Neural cell (in vitro differentiated cells): ENCODE measurements around the gene TCTA. TPM values are rescaled to one million over a fixed set of nuclear protein-coding genes. Genes with fewer than 3 reads are reported as not detected.

Source experiments
- H2AFZ ChIP-seq: fragments of 200-600, 300-800 bp; sonication (generic), shearing (Covaris generic); 2 replicates; pipeline ENCODE4 v1.6.0; 2014; ENCODE audit warnings: low read depth, mild to moderate bottlenecking, antibody characterized with exemption, low read length, moderate library complexity
- H3F3A ChIP-seq: fragments of 200-600 bp; shearing (Covaris generic); 2 replicates; pipeline ENCODE4 v1.6.1; 2016; ENCODE audit warnings: mild to moderate bottlenecking, moderate library complexity, mixed read lengths, antibody characterized with exemption, low read length; ENCODE audit not compliant: insufficient read depth, poor library complexity, severe bottlenecking
- H3K27ac ChIP-seq: fragments of 200-600, 300-800 bp; sonication (generic), shearing (Covaris generic); 2 replicates; pipeline ENCODE4 v1.5.1; 2014; ENCODE audit warnings: mild to moderate bottlenecking, low read length, moderate library complexity
- H3K27me3 ChIP-seq: fragments of 300-800, 200-600 bp; sonication (generic), shearing (Covaris generic); 2 replicates; pipeline ENCODE4 v1.6.0; 2014; ENCODE audit warnings: mild to moderate bottlenecking, low read depth, low read length, moderate library complexity; ENCODE audit not compliant: insufficient read depth
- H3K36me3 ChIP-seq: fragments of 300-800, 200-600 bp; sonication (generic), shearing (Covaris generic); 2 replicates; pipeline ENCODE4 v1.5.1; 2014; ENCODE audit warnings: mild to moderate bottlenecking, antibody characterized with exemption, low read length, moderate library complexity; ENCODE audit not compliant: insufficient read depth
- H3K4me2 ChIP-seq: fragments of 300-800, 200-600 bp; sonication (generic), shearing (Covaris generic); 2 replicates; pipeline ENCODE4 v1.6.0; 2014; ENCODE audit warnings: mild to moderate bottlenecking, low read length
- H3K4me3 ChIP-seq: fragments of 300-800, 200-600 bp; sonication (generic), shearing (Covaris generic); 2 replicates; pipeline ENCODE4 v1.5.1; 2014; ENCODE audit warnings: mild to moderate bottlenecking, low read length, moderate library complexity
- H3K79me2 ChIP-seq: fragments of 200-600 bp; shearing (Covaris generic); replicated peaks from 2 replicates; pipeline ENCODE4 v1.6.0; 2014; ENCODE audit warnings: mild to moderate bottlenecking, low read length, moderate library complexity; ENCODE audit not compliant: insufficient read depth
- H3K9ac ChIP-seq: fragments of 300-800, 200-600 bp; sonication (generic), shearing (Covaris generic); 2 replicates; pipeline ENCODE4 v1.6.1; 2016; ENCODE audit warnings: mild to moderate bottlenecking, low read length, mixed read lengths
- H3K9me2 ChIP-seq: fragments of 200-600 bp; shearing (Covaris generic); 2 replicates; pipeline ENCODE4 v1.6.1; 2016; ENCODE audit warnings: mild to moderate bottlenecking, low read length, mixed read lengths; ENCODE audit not compliant: insufficient read depth
- H3K9me3 ChIP-seq: fragments of 200-600, 300-800 bp; sonication (generic), shearing (Covaris generic); 2 replicates; pipeline ENCODE4 v1.6.1; 2016; ENCODE audit warnings: mild to moderate bottlenecking, mixed run types, low read length, moderate library complexity, mixed read lengths
- H4K20me1 ChIP-seq: fragments of 200-600 bp; shearing (Covaris generic); 2 replicates; pipeline ENCODE4 v1.6.1; 2016; ENCODE audit warnings: mild to moderate bottlenecking, mixed run types; ENCODE audit not compliant: insufficient read depth
- EP300 ChIP-seq: fragments of 450-650 bp; conservative IDR thresholded peaks from 2 replicates; pipeline ENCODE4 v1.6.1; 2014; ENCODE audit warnings: antibody characterized with exemption, mild to moderate bottlenecking, moderate library complexity; ENCODE audit not compliant: poor library complexity, severe bottlenecking
- EZH2 ChIP-seq: fragments of 200-600, 300-800 bp; shearing (Covaris generic), sonication (generic); IDR thresholded peaks from 2 replicates; pipeline ENCODE4 v1.6.1; 2014; ENCODE audit warnings: antibody characterized with exemption, low read length, borderline replicate concordance, mild to moderate bottlenecking; ENCODE audit not compliant: insufficient read depth, poor library complexity, severe bottlenecking
- MXI1 ChIP-seq: fragments of 450-650 bp; conservative IDR thresholded peaks from 2 replicates; pipeline ENCODE4 v1.6.1; 2014; ENCODE audit warnings: antibody characterized with exemption, mild to moderate bottlenecking; ENCODE audit not compliant: poor library complexity, severe bottlenecking
- POLR2AphosphoS5 ChIP-seq: IDR thresholded peaks from 2 replicates; pipeline ENCODE4 v1.6.1; 2012
- RAD21 ChIP-seq: fragments of 450-650 bp; conservative IDR thresholded peaks from 2 replicates; pipeline ENCODE4 v1.6.1; 2014; ENCODE audit warnings: antibody characterized with exemption, mild to moderate bottlenecking, moderate library complexity
- SMC3 ChIP-seq: fragments of 450-650 bp; conservative IDR thresholded peaks from 2 replicates; pipeline ENCODE4 v1.6.1; 2014; ENCODE audit warnings: antibody characterized with exemption, mild to moderate bottlenecking, moderate library complexity; ENCODE audit not compliant: poor library complexity
- TAF1 ChIP-seq: IDR thresholded peaks from 2 replicates; pipeline ENCODE4 v1.6.1; 2012; ENCODE audit warnings: low read depth
- polyA plus RNA-seq: library from polyadenylated mRNA; depleted of rRNA; stranded (reverse); fragments of >200 nt; gene quantifications from 2 replicates; pipeline ENCODE4 v1.2.3, GENCODE V29; 2014
- TF ChIP-seq, protein P1 (sequence below): fragments of 450-650 bp; IDR thresholded peaks from 2 replicates; pipeline ENCODE4 v1.5.1; 2014; ENCODE audit warnings: antibody characterized with exemption, mild to moderate bottlenecking, moderate library complexity; ENCODE audit not compliant: poor library complexity, severe bottlenecking
- TF ChIP-seq, protein P2 (sequence below): IDR thresholded peaks from 2 replicates; pipeline ENCODE4 v1.6.1; 2012; ENCODE audit warnings: borderline replicate concordance

Gene TCTA
- polyA plus RNA-seq, 1 donor from 2014 or later = 17.1 TPM

DNA sequence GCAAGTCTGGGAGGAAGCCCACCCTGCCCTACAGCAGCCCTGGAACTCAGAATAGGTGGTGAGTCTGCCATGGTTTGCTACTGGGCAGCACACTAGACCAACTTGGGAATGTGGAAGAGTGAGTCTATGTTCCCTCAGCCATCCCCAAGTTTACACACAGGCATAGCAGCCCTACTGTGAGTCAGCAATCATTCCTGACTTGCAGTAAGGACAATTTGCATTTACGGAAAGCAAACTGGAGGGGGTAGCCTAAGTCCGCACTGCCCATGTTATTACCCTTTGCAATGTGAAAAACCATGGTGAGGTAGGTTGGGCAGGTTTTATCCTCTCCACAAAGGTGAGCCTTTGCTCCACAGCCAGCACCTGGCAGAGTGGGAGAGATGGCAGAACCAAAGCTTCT, 4.6 kb downstream of the TCTA start:
- no peaks in the 10 kb centered on the region for H4K20me1 ChIP-seq
- no peaks in the 10 kb centered on the region for H3K36me3 ChIP-seq
- no peaks in the 10 kb centered on the region for H3K9me2 ChIP-seq
- H3K79me2 ChIP-seq = peaks cover 3% of the 10 kb centered on the region
- H3K27ac ChIP-seq = no peak overlapping the region
- no peak overlapping the region for H2AFZ ChIP-seq
- H3K4me3 ChIP-seq = no peak overlapping the region
- no peak overlapping the region for H3K4me2 ChIP-seq
- H3K9me3 ChIP-seq = no peaks in the 10 kb centered on the region
- no peaks in the 10 kb centered on the region for H3F3A ChIP-seq
- H3K9ac ChIP-seq = no peak overlapping the region
- TF ChIP-seq RAD21 (no peak), POLR2AphosphoS5 (no peak), EZH2 (no peak), EP300 (no peak), SMC3 (no peak)
- TF ChIP-seq, protein P1, sequence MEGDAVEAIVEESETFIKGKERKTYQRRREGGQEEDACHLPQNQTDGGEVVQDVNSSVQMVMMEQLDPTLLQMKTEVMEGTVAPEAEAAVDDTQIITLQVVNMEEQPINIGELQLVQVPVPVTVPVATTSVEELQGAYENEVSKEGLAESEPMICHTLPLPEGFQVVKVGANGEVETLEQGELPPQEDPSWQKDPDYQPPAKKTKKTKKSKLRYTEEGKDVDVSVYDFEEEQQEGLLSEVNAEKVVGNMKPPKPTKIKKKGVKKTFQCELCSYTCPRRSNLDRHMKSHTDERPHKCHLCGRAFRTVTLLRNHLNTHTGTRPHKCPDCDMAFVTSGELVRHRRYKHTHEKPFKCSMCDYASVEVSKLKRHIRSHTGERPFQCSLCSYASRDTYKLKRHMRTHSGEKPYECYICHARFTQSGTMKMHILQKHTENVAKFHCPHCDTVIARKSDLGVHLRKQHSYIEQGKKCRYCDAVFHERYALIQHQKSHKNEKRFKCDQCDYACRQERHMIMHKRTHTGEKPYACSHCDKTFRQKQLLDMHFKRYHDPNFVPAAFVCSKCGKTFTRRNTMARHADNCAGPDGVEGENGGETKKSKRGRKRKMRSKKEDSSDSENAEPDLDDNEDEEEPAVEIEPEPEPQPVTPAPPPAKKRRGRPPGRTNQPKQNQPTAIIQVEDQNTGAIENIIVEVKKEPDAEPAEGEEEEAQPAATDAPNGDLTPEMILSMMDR = no peak
- no peaks in the 10 kb centered on the region for H3K27me3 ChIP-seq

DNA sequence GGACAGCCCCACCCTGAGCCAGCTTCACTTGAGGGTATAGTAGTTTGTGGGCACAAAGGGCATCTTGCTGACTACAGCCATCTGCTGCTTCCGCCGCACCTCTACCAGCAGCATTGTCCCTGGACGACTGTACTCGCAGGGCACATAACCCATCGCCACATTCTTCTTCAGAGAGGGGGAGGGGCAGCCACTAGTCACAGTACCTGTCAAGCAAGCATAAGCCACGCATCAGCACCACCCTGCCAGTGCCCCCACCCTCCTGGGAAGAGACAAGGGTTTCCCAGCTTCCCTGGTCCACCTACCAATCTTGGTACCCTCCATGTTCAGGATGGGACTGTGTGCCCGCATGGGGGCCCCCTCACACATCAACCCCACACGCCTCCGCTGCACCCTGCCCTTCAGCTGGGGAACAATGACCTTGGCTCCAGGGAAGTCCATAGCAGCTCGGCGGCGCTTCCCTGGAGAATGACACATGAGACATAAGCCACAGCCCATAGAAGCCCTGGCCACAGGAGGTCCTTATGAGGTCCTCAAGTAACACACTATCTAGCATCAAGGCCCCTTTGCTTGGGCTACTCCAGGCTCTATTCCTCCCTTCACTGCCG, 5.4 kb downstream of the TCTA start:
- no peak overlapping the region for H2AFZ ChIP-seq
- H3K9me3 ChIP-seq = no peaks in the 10 kb centered on the region

More for the DNA sequence above, 5.4 kb downstream of the TCTA start:
- Histone ChIP-seq H4K20me1 (no peaks in the 10 kb centered on the region), H3K9ac (no peak overlapping the region), H3K4me3 (no peak overlapping the region), H3K27me3 (no peaks in the 10 kb centered on the region), H3K4me2 (no peak overlapping the region), H3K9me2 (no peaks in the 10 kb centered on the region), H3K27ac (no peak overlapping the region), H3K79me2 (peaks cover 3% of the 10 kb centered on the region), H3F3A (no peaks in the 10 kb centered on the region), H3K36me3 (no peaks in the 10 kb centered on the region)
- no peak for TF ChIP-seq SMC3
- TF ChIP-seq EP300 = no peak
- TF ChIP-seq, protein P1 = no peak
- TF ChIP-seq, protein P2, sequence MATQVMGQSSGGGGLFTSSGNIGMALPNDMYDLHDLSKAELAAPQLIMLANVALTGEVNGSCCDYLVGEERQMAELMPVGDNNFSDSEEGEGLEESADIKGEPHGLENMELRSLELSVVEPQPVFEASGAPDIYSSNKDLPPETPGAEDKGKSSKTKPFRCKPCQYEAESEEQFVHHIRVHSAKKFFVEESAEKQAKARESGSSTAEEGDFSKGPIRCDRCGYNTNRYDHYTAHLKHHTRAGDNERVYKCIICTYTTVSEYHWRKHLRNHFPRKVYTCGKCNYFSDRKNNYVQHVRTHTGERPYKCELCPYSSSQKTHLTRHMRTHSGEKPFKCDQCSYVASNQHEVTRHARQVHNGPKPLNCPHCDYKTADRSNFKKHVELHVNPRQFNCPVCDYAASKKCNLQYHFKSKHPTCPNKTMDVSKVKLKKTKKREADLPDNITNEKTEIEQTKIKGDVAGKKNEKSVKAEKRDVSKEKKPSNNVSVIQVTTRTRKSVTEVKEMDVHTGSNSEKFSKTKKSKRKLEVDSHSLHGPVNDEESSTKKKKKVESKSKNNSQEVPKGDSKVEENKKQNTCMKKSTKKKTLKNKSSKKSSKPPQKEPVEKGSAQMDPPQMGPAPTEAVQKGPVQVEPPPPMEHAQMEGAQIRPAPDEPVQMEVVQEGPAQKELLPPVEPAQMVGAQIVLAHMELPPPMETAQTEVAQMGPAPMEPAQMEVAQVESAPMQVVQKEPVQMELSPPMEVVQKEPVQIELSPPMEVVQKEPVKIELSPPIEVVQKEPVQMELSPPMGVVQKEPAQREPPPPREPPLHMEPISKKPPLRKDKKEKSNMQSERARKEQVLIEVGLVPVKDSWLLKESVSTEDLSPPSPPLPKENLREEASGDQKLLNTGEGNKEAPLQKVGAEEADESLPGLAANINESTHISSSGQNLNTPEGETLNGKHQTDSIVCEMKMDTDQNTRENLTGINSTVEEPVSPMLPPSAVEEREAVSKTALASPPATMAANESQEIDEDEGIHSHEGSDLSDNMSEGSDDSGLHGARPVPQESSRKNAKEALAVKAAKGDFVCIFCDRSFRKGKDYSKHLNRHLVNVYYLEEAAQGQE = no peak
- TF ChIP-seq EZH2 = no peak
- TF ChIP-seq RAD21 = no peak
- TF ChIP-seq TAF1 = no peak
- no peak for TF ChIP-seq MXI1
- no peak for TF ChIP-seq POLR2AphosphoS5
